Keratinocyte (primary cell): Measurements from ENCODE around the gene CHRD. TPM values are rescaled to one million over a fixed set of nuclear protein-coding genes. Genes with fewer than 3 reads are reported as not detected.
A peak's percentile ranks its signal among the peaks of the same experiment; 100 is the strongest.

Source experiments
- DNase-seq: peaks from one replicate; pipeline ENCODE4 v3.0.0-alpha.2; 2011; ENCODE audit warnings: low read depth, missing footprints, low spot score
- FAIRE-seq: peaks from 2 replicates; lab custom pipeline; 2011; peaks lifted over from hg19 to GRCh38; lab: Jason Lieb, UNC
- H2AFZ ChIP-seq: 2 replicates; pipeline ENCODE4 v1.6.0; 2012; ENCODE audit warnings: low read length, control low read depth, inconsistent platforms; ENCODE audit not compliant: control insufficient read depth
- H3K27ac ChIP-seq: 2 replicates; pipeline ENCODE4 v1.5.1; 2011; ENCODE audit warnings: low read length; ENCODE audit not compliant: control insufficient read depth, insufficient read depth
- H3K27me3 ChIP-seq: 3 replicates; pipeline ENCODE4 v1.6.0; 2011; ENCODE audit warnings: low read length; ENCODE audit not compliant: control insufficient read depth, insufficient read depth; ENCODE audit errors: extremely low read depth
- H3K36me3 ChIP-seq, 2 experiments: 2 replicates in 1 of 2; 3 replicates in 1 of 2; pipeline ENCODE4 v1.5.1; 2011; ENCODE audit warnings: low read length in 2 of 2, mild to moderate bottlenecking in 1 of 2; ENCODE audit not compliant: control insufficient read depth in 2 of 2, insufficient read depth in 2 of 2; ENCODE audit errors: extremely low read depth in 1 of 2
- H3K4me1 ChIP-seq: 3 replicates; pipeline ENCODE4 v1.5.1; 2011; ENCODE audit warnings: low read length; ENCODE audit not compliant: control insufficient read depth, insufficient read depth; ENCODE audit errors: extremely low read depth
- H3K4me2 ChIP-seq: 3 replicates; pipeline ENCODE4 v1.6.0; 2011; ENCODE audit warnings: low read depth, low read length; ENCODE audit not compliant: control insufficient read depth, insufficient read depth; ENCODE audit errors: extremely low read depth
- H3K4me3 ChIP-seq, 3 experiments: fragments of 200-600 bp in 1 of 3; sonication (generic) in 1 of 3; 2 replicates in 2 of 3; 3 replicates in 1 of 3; pipeline ENCODE4 v1.5.1; 2011 to 2016; ENCODE audit warnings: low read length in 3 of 3, mild to moderate bottlenecking in 3 of 3, control low read depth in 2 of 3, inconsistent platforms in 1 of 3, low read depth in 1 of 3, mixed read lengths in 1 of 3, mixed run types in 1 of 3, moderate library complexity in 1 of 3; ENCODE audit not compliant: control insufficient read depth in 2 of 3, insufficient read depth in 2 of 3; ENCODE audit errors: extremely low read depth in 1 of 3
- H3K79me2 ChIP-seq: 2 replicates; pipeline ENCODE4 v1.6.0; 2012; ENCODE audit warnings: low read length; ENCODE audit not compliant: control insufficient read depth, insufficient read depth
- H3K9ac ChIP-seq: 3 replicates; pipeline ENCODE4 v1.6.0; 2011; ENCODE audit warnings: low read length; ENCODE audit not compliant: control insufficient read depth, insufficient read depth; ENCODE audit errors: extremely low read depth
- H3K9me1 ChIP-seq: 3 replicates; pipeline ENCODE4 v1.6.0; 2011; ENCODE audit warnings: low read length; ENCODE audit not compliant: control insufficient read depth, insufficient read depth; ENCODE audit errors: extremely low read depth
- H3K9me3 ChIP-seq: 2 replicates; pipeline ENCODE4 v1.5.1; 2012; ENCODE audit warnings: low read depth, low read length; ENCODE audit not compliant: control insufficient read depth
- H4K20me1 ChIP-seq: 3 replicates; pipeline ENCODE4 v1.6.0; 2011; ENCODE audit warnings: low read length; ENCODE audit not compliant: control insufficient read depth, insufficient read depth; ENCODE audit errors: extremely low read depth
- EZH2 ChIP-seq: IDR thresholded peaks from one replicate; pipeline ENCODE4 v1.6.1; 2012; ENCODE audit warnings: inconsistent platforms, mild to moderate bottlenecking, low read length, moderate library complexity
- dilution Hi-C: fragments of 300-500 bp; cut with MboI; formaldehyde crosslinking; loops from one replicate; pipeline ENCODE4 v1.7.0; 2020; ENCODE audit warnings: low sequenced_read_pairs; ENCODE audit not compliant: extremely low pct_ligation_motif_present
- polyA plus RNA-seq, 5 experiments: library from polyadenylated mRNA; depleted of rRNA in 3 of 5; stranded (reverse) in 3 of 5; stranded (forward) in 1 of 5; unstranded in 1 of 5; fragments of >200 nt; gene quantifications; 1 replicate in 1 of 5; 2 replicates in 3 of 5; 3 replicates in 1 of 5; pipeline versions ENCODE4 v1.2.1 to v1.2.3, GENCODE V29; 2011 to 2012; ENCODE audit warnings: missing spikeins in 2 of 5, low read depth in 1 of 5, low replicate concordance in 1 of 5
- TF ChIP-seq, protein P1 (sequence below), 3 experiments: IDR thresholded peaks in 1 of 3; conservative IDR thresholded peaks in 1 of 3; optimal IDR thresholded peaks in 1 of 3; 2 replicates in 2 of 3; 3 replicates in 1 of 3; pipeline versions ENCODE3 to v1.5.1; 2011; ENCODE audit warnings: low read length in 3 of 3, mild to moderate bottlenecking in 3 of 3, moderate library complexity in 2 of 3, control low read depth in 1 of 3, inconsistent platforms in 1 of 3; ENCODE audit not compliant: insufficient read depth in 2 of 3; ENCODE audit errors: extremely low read depth in 1 of 3

CHRD gene
- polyA plus RNA-seq, 1 donor (not counting 4 experiments of a cell fraction or from before 2014, with no cell fraction given): not detected

DNA sequence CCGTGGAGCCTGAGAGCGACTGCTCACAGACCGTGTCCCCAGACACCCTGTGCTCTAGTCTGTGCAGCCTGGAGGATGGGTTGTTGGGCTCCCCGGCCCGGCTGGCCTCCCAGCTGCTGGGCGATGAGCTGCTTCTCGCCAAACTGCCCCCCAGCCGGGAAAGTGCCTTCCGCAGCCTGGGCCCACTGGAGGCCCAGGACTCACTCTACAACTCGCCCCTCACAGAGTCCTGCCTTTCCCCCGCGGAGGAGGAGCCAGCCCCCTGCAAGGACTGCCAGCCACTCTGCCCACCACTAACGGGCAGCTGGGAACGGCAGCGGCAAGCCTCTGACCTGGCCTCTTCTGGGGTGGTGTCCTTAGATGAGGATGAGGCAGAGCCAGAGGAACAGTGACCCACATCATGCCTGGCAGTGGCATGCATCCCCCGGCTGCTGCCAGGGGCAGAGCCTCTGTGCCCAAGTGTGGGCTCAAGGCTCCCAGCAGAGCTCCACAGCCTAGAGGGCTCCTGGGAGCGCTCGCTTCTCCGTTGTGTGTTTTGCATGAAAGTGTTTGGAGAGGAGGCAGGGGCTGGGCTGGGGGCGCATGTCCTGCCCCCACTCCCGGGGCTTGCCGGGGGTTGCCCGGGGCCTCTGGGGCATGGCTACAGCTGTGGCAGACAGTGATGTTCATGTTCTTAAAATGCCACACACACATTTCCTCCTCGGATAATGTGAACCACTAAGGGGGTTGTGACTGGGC, 35.1 kb upstream of the CHRD start:
- TF ChIP-seq, protein P1, sequence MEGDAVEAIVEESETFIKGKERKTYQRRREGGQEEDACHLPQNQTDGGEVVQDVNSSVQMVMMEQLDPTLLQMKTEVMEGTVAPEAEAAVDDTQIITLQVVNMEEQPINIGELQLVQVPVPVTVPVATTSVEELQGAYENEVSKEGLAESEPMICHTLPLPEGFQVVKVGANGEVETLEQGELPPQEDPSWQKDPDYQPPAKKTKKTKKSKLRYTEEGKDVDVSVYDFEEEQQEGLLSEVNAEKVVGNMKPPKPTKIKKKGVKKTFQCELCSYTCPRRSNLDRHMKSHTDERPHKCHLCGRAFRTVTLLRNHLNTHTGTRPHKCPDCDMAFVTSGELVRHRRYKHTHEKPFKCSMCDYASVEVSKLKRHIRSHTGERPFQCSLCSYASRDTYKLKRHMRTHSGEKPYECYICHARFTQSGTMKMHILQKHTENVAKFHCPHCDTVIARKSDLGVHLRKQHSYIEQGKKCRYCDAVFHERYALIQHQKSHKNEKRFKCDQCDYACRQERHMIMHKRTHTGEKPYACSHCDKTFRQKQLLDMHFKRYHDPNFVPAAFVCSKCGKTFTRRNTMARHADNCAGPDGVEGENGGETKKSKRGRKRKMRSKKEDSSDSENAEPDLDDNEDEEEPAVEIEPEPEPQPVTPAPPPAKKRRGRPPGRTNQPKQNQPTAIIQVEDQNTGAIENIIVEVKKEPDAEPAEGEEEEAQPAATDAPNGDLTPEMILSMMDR (optimal IDR thresholded peaks at IDR 0.05 in 1 of 3, IDR thresholded peaks at IDR 0.05 in 1 of 3, conservative IDR thresholded peaks at IDR 0.05 in 1 of 3; ENCODE audit: extremely low read depth in 1 of 3, insufficient read depth in 2 of 3, low read length in 3 of 3): no peak
- no peak for TF ChIP-seq EZH2
- dilution Hi-C loops: no loop called here
- Histone ChIP-seq H3K79me2 (peaks cover 4% of the 10 kb centered on the region), H3K4me1 (peaks cover 31% of the 10 kb centered on the region), H2AFZ (no peak overlapping the region), H3K36me3 (peaks cover 15 to 17% of the 10 kb centered on the region in 2 experiments), H3K9me1 (peaks cover 3% of the 10 kb centered on the region), H3K9ac (no peak overlapping the region), H3K4me2 (no peak overlapping the region), H3K27me3 (no peaks in the 10 kb centered on the region), H3K27ac (no peak overlapping the region), H3K4me3 (no peak overlapping the region), H3K9me3 (no peaks in the 10 kb centered on the region), H4K20me1 (peaks cover 3% of the 10 kb centered on the region)
- FAIRE-seq (no peak), DNase-seq (no peak)

- H3K27ac ChIP-seq: no peak overlapping the region
Measured at GRCh38 chr3:184345317-184346144, 34.3 kb upstream of the CHRD start.

More at GRCh38 chr3:184345317-184346144, 34.3 kb upstream of the CHRD start:
- Histone ChIP-seq H3K9me3 (no peaks in the 10 kb centered on the region), H3K4me1 (peaks cover 28% of the 10 kb centered on the region), H4K20me1 (peaks cover 3% of the 10 kb centered on the region), H2AFZ (no peak overlapping the region), H3K4me2 (peak overlapping the region; percentile 27), H3K9ac (no peak overlapping the region), H3K79me2 (peaks cover 3% of the 10 kb centered on the region), H3K4me3 (no peak overlapping the region), H3K9me1 (peaks cover 3% of the 10 kb centered on the region), H3K27me3 (no peaks in the 10 kb centered on the region), H3K36me3 (peaks cover 15 to 17% of the 10 kb centered on the region in 2 experiments)
- TF ChIP-seq, protein P1 (optimal IDR thresholded peaks at IDR 0.05 in 1 of 3, IDR thresholded peaks at IDR 0.05 in 1 of 3, conservative IDR thresholded peaks at IDR 0.05 in 1 of 3; ENCODE audit: extremely low read depth in 1 of 3, insufficient read depth in 2 of 3, low read length in 3 of 3): peak in 2 of 3 experiments; percentile 59 to 64
- no peak for TF ChIP-seq EZH2
- DNase-seq (no peak), FAIRE-seq (no peak)
- dilution Hi-C loops: no loop called here
